Measurements from ENCODE around the gene OLIG1. TPM values are rescaled to one million over a fixed set of nuclear protein-coding genes. Genes with fewer than 3 reads are reported as not detected.

OLIG1 gene
- total and polyA plus RNA-seq, 7 donors: 0.07 to 3.4 (median 0.34) TPM; not detected in 1

DNA sequence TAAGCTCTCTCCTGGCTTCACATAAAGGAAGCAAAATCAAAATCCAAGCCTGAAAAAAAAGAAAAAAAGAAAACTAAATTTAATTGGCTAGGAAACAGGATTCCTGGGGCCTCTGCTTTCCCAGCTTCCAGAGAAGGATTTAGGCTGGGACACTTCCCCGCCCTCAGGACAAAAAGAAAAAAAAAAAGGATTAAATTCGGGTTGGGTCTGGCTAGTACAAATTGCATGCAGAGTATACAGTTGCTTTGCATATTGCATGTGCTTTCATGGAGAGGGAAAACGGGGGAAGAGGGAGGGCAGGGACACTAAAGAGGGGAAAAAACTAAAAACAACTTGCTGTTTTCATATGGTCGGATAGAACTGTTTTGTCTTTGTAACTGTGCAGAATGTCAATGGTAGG lies 42.7 kb downstream of the OLIG1 start:
- no peak overlapping the region for H3K4me3 ChIP-seq
- no peaks in the 10 kb centered on the region for H3K36me3 ChIP-seq (ENCODE audit: insufficient read depth in 1 of 2, low read depth in 1 of 2)
- TF ChIP-seq, protein P1, sequence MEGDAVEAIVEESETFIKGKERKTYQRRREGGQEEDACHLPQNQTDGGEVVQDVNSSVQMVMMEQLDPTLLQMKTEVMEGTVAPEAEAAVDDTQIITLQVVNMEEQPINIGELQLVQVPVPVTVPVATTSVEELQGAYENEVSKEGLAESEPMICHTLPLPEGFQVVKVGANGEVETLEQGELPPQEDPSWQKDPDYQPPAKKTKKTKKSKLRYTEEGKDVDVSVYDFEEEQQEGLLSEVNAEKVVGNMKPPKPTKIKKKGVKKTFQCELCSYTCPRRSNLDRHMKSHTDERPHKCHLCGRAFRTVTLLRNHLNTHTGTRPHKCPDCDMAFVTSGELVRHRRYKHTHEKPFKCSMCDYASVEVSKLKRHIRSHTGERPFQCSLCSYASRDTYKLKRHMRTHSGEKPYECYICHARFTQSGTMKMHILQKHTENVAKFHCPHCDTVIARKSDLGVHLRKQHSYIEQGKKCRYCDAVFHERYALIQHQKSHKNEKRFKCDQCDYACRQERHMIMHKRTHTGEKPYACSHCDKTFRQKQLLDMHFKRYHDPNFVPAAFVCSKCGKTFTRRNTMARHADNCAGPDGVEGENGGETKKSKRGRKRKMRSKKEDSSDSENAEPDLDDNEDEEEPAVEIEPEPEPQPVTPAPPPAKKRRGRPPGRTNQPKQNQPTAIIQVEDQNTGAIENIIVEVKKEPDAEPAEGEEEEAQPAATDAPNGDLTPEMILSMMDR (IDR thresholded peaks at IDR 0.05): no peak
- ATAC-seq (no peak), DNase-seq (no peak)
- intact Hi-C loops (cut with DNase I): no loop called here
- no peaks in the 10 kb centered on the region for H3K4me1 ChIP-seq
- no peak overlapping the region for H3K27ac ChIP-seq
- no peaks in the 10 kb centered on the region for H3K9me3 ChIP-seq
- peaks cover 0 to 94% (median 19%) of the 10 kb centered on the region in 3 donors for H3K27me3 ChIP-seq (ENCODE audit: insufficient read depth in 3 of 3, low read length in 2 of 3)
- 52 to 54% (median 54%) methylated on average over 4 of the region's 4 CpGs for WGBS, 3 donors

DNA sequence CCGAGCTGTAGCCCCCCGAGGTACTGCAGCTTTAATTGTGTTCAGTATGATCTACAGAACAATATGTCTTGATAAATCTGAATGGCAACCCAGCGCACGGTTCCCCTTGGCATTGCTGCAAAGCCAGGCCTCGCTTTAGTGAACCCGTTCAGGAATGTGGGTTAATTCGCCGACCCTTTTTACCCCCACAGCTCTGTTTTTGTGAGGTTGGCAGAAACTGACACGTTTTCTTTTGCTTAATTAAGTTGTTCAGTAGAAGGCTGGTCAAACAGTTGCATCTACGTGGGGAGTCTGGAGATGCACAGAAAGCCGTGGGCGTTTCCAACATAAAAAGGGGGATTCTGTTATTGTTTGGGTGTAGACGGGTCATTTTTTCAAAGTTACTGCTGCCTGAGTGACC lies 43.2 kb downstream of the OLIG1 start:
- no peaks in the 10 kb centered on the region for H3K4me1 ChIP-seq
- no peaks in the 10 kb centered on the region for H3K36me3 ChIP-seq (ENCODE audit: insufficient read depth in 1 of 2, low read depth in 1 of 2)
- ATAC-seq (no peak), DNase-seq (no peak)
- TF ChIP-seq, protein P1 (IDR thresholded peaks at IDR 0.05): no peak
- no peaks in the 10 kb centered on the region for H3K9me3 ChIP-seq
- H3K4me3 ChIP-seq: no peak overlapping the region
- 76 to 78% (median 78%) methylated on average over 13 of the region's 13 CpGs for WGBS, 3 donors
- peaks cover 0 to 96% (median 19%) of the 10 kb centered on the region in 3 donors for H3K27me3 ChIP-seq (ENCODE audit: insufficient read depth in 3 of 3, low read length in 2 of 3)
- no peak overlapping the region for H3K27ac ChIP-seq
- intact Hi-C loops (cut with DNase I): no loop called here

DNA sequence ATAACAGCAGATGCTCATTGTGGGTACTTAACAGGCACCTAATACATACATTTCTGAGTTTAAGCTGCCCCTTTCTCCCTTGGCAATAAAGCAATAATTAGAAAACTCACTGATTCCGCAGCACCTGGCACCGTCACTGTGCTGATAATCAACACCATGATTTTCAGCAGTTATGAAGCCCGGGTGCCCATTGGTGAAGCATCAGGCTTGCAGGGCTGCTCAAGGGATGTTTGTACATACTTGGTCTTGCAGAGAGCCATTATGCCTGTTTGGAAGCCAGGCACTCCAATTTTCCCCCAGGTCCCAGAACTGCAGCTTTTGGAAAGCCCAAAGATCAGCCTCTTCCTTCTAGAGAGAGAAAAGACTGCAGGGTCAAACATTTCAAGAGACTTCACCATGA lies 44.3 kb downstream of the OLIG1 start:
- no peak for ATAC-seq
- WGBS, 3 donors: 93 to 95% (median 94%) methylated on average over 3 of the region's 3 CpGs

DNA sequence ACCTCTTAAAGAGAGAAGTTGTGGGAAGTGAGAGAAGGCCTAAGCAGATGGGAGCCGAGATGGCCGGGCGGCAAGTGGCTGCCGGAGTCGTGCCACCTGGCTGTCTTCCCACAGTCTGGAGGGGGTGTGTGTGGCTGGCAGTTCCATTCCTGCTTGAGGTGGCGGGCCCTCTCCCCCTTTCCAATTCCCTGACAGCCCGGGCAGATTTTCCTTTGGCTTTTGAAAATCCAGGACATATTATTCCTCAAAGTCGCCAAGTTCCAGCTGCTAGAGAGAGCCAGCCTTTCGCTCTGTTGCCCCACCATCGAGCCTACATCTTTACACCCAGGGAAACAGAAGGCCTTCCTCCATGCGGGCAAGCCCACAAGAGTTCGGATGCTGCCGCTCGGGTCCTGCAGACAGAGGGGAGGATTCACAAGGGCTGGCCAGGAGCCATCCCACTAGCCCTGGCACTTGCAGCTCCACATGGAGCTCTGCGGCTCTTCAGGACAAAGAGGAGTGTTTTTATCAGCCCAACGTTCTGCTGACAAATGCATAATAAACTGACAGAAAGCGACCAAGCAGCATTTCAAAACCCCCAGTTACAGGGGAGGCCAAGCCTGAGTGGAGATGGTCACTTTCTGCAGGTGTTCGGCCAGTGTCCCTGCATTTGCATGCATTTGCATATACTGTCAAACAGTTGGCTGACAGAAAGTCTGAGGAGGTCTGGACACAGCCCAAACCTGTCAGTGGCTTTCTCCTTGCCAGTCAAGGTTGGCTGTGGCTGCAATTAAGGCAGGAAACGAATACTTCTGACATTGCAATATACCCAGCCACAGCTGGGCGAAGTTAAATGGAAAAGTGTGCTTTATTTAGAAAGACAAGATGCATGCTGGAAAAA lies 45.9 kb downstream of the OLIG1 start:
- H3K4me3 ChIP-seq: no peak overlapping the region

More for the DNA sequence above, 44.3 kb downstream of the OLIG1 start:
- Histone ChIP-seq H3K9me3 (no peaks in the 10 kb centered on the region), H3K4me3 (no peak overlapping the region), H3K36me3 (ENCODE audit: insufficient read depth in 1 of 2, low read depth in 1 of 2) (no peaks in the 10 kb centered on the region), H3K27ac (no peak overlapping the region), H3K27me3 (ENCODE audit: insufficient read depth in 3 of 3, low read length in 2 of 3) (peaks cover 0 to 89% (median 17%) of the 10 kb centered on the region in 3 donors), H3K4me1 (no peaks in the 10 kb centered on the region)
- intact Hi-C loops (cut with DNase I): no loop called here
- TF ChIP-seq, protein P1 (IDR thresholded peaks at IDR 0.05): no peak
- no peak for DNase-seq

More for the DNA sequence above, 45.9 kb downstream of the OLIG1 start:
- ATAC-seq: no peak
- H3K27ac ChIP-seq: no peak overlapping the region
- TF ChIP-seq, protein P1 (IDR thresholded peaks at IDR 0.05): no peak
- H3K9me3 ChIP-seq: no peaks in the 10 kb centered on the region
- peaks cover 0 to 82% (median 10%) of the 10 kb centered on the region in 3 donors for H3K27me3 ChIP-seq (ENCODE audit: insufficient read depth in 3 of 3, low read length in 2 of 3)
- 26 to 46% (median 29%) methylated on average over 20 of the region's 20 CpGs for WGBS, 3 donors
- no peak for DNase-seq
- intact Hi-C loops (cut with DNase I): no loop called here
- no peaks in the 10 kb centered on the region for H3K4me1 ChIP-seq
- H3K36me3 ChIP-seq (ENCODE audit: insufficient read depth in 1 of 2, low read depth in 1 of 2): no peaks in the 10 kb centered on the region

Data from psoas muscle (tissue), 8 donors.